ENCODE measurements around the gene F8A2.
"Not testable (repeated sequence)": the region's sequence is repeated elsewhere in the genome, so short reads cannot be mapped to it uniquely, and the experiment has no call there.

F8A2 gene

GRCh38 chrX:155381843-155382528, at the start of gene F8A2:
Gene F8A2, plus strand, starts transcription at chrX:155382095. Its CDS starts 20 bp downstream, at chrX:155382115.
- not testable (repeated sequence) for FAIRE-seq

GRCh38 chrX:155333544-155334100, 48.3 kb upstream of the F8A2 start:
- no peak for FAIRE-seq

GRCh38 chrX:155334486-155335336, 47.2 kb upstream of the F8A2 start, which contains the start of gene CLIC2:
Gene CLIC2, minus strand, starts transcription at chrX:155334614. Its CDS starts 187 bp downstream, at chrX:155334427.
- no peak for FAIRE-seq

- not testable (repeated sequence) for FAIRE-seq
These were observed 46.6 kb upstream of the F8A2 start for GRCh38 chrX:155335337-155335712.

DNA sequence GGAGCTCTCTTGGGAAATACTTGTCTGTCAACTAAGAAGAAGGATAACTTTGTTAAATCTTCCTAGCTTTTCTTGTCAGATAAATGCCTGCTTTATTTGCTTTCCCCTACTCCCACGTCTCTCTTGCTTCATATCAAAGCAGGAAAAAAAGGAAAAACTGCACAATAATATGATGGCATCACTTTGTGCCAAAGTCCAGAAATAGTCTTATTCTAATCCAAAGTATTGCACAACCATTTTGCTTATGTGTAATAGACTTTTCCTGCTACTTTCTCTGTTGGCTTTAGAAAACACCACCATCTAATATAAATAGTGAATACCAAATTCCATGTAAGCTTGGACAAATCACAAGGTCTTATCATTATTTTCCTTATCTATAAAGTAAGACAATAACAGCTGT, 36.2 kb upstream of the F8A2 start:
- not testable (repeated sequence) for FAIRE-seq

DNA sequence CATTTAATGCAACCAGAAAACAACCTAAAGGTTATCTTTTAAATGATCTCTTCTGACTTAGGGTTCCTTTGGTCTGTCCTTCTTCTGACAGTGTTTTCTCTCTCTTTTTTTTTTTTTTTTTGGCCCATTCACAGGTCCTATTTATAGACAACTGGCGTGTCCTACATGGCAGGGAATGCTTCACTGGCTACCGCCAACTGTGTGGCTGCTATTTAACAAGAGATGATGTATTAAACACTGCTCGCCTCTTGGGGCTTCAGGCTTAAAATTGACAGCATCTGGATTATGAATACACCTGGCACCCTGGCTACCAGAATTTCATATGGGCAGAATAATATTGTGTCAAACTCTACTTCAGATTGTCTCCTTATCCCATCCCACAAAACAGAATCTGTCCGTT, 32.4 kb upstream of the F8A2 start:
- FAIRE-seq, result not testable (repeated sequence)

DNA sequence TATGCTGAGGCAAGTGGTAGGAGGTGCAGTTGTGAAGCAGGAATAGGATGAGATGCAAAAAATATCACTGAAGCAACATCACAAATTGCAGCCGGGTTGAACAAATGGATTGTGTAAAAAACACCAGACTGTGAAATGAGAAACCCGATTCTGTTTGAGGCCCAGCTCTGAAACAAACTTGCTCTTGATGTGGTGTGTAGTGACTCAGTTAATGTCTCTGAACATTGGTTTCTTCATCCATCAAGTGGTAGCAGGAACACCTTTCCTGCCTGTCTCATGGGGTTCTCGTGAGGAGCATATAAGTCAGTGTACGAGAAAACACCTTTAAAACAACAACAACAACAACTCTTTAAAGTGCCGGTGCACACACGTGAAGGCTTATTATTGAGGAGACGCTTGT, 18.2 kb upstream of the F8A2 start:
- not testable (repeated sequence) for FAIRE-seq

DNA sequence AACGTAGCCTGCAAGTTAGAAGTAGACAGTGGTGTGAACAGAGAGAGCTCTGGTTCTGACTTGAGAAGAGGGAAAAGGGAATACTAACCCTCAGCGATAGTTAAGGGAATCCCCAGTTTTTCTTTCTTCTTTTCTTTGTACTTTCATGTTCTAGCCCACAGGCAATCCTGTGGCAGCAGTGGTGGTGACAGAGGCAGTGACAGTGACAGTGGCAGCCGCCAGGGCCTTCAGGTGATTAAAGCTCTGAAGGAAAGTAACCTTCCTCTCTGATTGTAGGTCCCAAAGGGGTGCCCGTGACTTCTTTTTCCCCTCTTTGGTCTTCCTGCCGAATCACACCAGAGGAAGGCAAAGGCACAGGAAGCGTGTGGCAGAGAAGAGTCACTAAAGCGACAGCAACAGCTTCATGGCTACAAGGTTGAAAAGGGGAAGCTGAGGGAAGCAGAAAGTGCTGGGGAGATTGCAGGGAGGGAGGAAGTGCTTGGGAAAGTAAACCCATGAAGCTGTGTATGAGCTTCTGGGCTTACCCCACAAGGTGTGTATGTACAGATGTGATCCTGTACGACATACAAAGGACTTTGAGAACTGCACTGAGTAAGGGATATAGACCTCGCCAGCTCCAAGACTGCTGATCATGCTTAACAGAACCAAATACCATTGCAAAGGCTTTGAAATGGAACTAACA, 8.0 kb upstream of the F8A2 start:
- FAIRE-seq, result not testable (repeated sequence)

- not testable (repeated sequence) for FAIRE-seq
These were observed 2.1 kb upstream of the F8A2 start for GRCh38 chrX:155379802-155380201.

- FAIRE-seq, result not testable (repeated sequence)
These were observed 653 bp downstream of the F8A2 start for GRCh38 chrX:155382529-155382967.

- FAIRE-seq, result no peak
These were observed 7.7 kb downstream of the F8A2 start for GRCh38 chrX:155389634-155390033.

- not testable (repeated sequence) for FAIRE-seq
These were observed 12.9 kb downstream of the F8A2 start for GRCh38 chrX:155394747-155395276.

GRCh38 chrX:155406429-155406828, 24.5 kb downstream of the F8A2 start:
- no peak for FAIRE-seq

GRCh38 chrX:155417769-155418168, 35.9 kb downstream of the F8A2 start:
- FAIRE-seq, result no peak

Measured in islet of Langerhans (tissue), 1 donor.